GM10266 (cell line): Measurements from ENCODE around the gene VCL.

ENCODE experiments used
- DNase-seq: peaks from one replicate; pipeline ENCODE4 v3.0.0; 2012; ENCODE audit errors: extremely low spot score
- CTCF ChIP-seq: IDR thresholded peaks from 2 replicates; pipeline ENCODE4 v1.5.1; 2012; ENCODE audit warnings: mild to moderate bottlenecking, low read depth; ENCODE audit not compliant: control insufficient read depth, insufficient read depth; ENCODE audit errors: missing control alignments

Gene VCL

GRCh38 chr10:74113546-74113945 lies 115.6 kb downstream of the VCL start:
- no peak for DNase-seq
- no peak for TF ChIP-seq CTCF

- TF ChIP-seq CTCF = no peak
- no peak for DNase-seq
Measured at GRCh38 chr10:74114041-74114448, 116.1 kb downstream of the VCL start.

GRCh38 chr10:74117738-74118137 lies 119.8 kb downstream of the VCL start:
- TF ChIP-seq CTCF = no peak

GRCh38 chr10:74118804-74119203 lies 120.9 kb downstream of the VCL start:
- DNase-seq = no peak
- no peak for TF ChIP-seq CTCF

More at GRCh38 chr10:74117738-74118137, 119.8 kb downstream of the VCL start:
- DNase-seq = peak; percentile 38

GRCh38 chr10:74120911-74121310 lies 123.0 kb downstream of the VCL start:
- TF ChIP-seq CTCF = no peak
- no peak for DNase-seq

- TF ChIP-seq CTCF = no peak
- DNase-seq = no peak
Measured at GRCh38 chr10:74121368-74121767, 123.5 kb downstream of the VCL start.

GRCh38 chr10:74122060-74122459 lies 124.1 kb downstream of the VCL start:
- DNase-seq = no peak
- no peak for TF ChIP-seq CTCF
